ENCODE measurements around the gene GUCY1A2.

GUCY1A2 gene

GRCh38 chr11:106681435-106681834 is 336.8 kb downstream of the GUCY1A2 start:
- TF ChIP-seq ZFX (IDR thresholded peaks at IDR 0.05; ENCODE audit: borderline replicate concordance) (no peak), CTCF (IDR thresholded peaks at IDR 0.05) (no peak)
- H3K27ac ChIP-seq, result no peak overlapping the region

GRCh38 chr11:106679581-106679980 is 338.7 kb downstream of the GUCY1A2 start:
- no peak overlapping the region for H3K27ac ChIP-seq
- TF ChIP-seq ZFX (IDR thresholded peaks at IDR 0.05; ENCODE audit: borderline replicate concordance) (no peak), CTCF (IDR thresholded peaks at IDR 0.05) (no peak)

GRCh38 chr11:106679181-106679580 is 339.1 kb downstream of the GUCY1A2 start:
- TF ChIP-seq CTCF (IDR thresholded peaks at IDR 0.05) (no peak), ZFX (IDR thresholded peaks at IDR 0.05; ENCODE audit: borderline replicate concordance) (no peak)
- H3K27ac ChIP-seq, result no peak overlapping the region

- TF ChIP-seq ZFX (IDR thresholded peaks at IDR 0.05; ENCODE audit: borderline replicate concordance) (no peak), CTCF (IDR thresholded peaks at IDR 0.05) (no peak)
- H3K27ac ChIP-seq, result no peak overlapping the region
These were observed 348.2 kb downstream of the GUCY1A2 start for GRCh38 chr11:106670069-106670468.

- TF ChIP-seq ZFX (IDR thresholded peaks at IDR 0.05; ENCODE audit: borderline replicate concordance) (no peak), CTCF (IDR thresholded peaks at IDR 0.05) (no peak)
- no peak overlapping the region for H3K27ac ChIP-seq
These were observed 350.1 kb downstream of the GUCY1A2 start for GRCh38 chr11:106668147-106668546.

GRCh38 chr11:106656646-106657045 is 361.6 kb downstream of the GUCY1A2 start:
- no peak for TF ChIP-seq ZFX (IDR thresholded peaks at IDR 0.05; ENCODE audit: borderline replicate concordance)
- no peak overlapping the region for H3K27ac ChIP-seq

GRCh38 chr11:106644824-106645223 is 373.5 kb downstream of the GUCY1A2 start:
- no peak overlapping the region for H3K27ac ChIP-seq
- no peak for TF ChIP-seq ZFX (IDR thresholded peaks at IDR 0.05; ENCODE audit: borderline replicate concordance)
- no peak for TF ChIP-seq CTCF (IDR thresholded peaks at IDR 0.05)

- no peak for TF ChIP-seq ZFX (IDR thresholded peaks at IDR 0.05; ENCODE audit: borderline replicate concordance)
- TF ChIP-seq CTCF (IDR thresholded peaks at IDR 0.05), result no peak
- H3K27ac ChIP-seq, result no peak overlapping the region
These were observed 375.9 kb downstream of the GUCY1A2 start for GRCh38 chr11:106642331-106642730.

Data from 22Rv1 (cell line).